ENCODE results near the gene WDR20.
"Not testable (repeated sequence)": the region's sequence is repeated elsewhere in the genome, so short reads cannot be mapped to it uniquely, and the experiment has no call there.

Gene WDR20

GRCh38 chr14:102171173-102172020, 31.7 kb downstream of the WDR20 start:
- no peak for DNase-seq (ENCODE audit: low read depth)

GRCh38 chr14:102172021-102172272, 32.2 kb downstream of the WDR20 start:
- not testable (repeated sequence) for DNase-seq (ENCODE audit: low read depth)

GRCh38 chr14:102172721-102173120, 33.0 kb downstream of the WDR20 start:
- not testable (repeated sequence) for DNase-seq (ENCODE audit: low read depth)

- DNase-seq (ENCODE audit: low read depth) = no peak
Observed at GRCh38 chr14:102177161-102177560, 37.5 kb downstream of the WDR20 start.

GRCh38 chr14:102178806-102179205, 39.1 kb downstream of the WDR20 start:
- no peak for DNase-seq (ENCODE audit: low read depth)

- no peak for DNase-seq (ENCODE audit: low read depth)
Observed at GRCh38 chr14:102180248-102180998, 40.7 kb downstream of the WDR20 start.

GRCh38 chr14:102181187-102181586, 41.5 kb downstream of the WDR20 start:
- no peak for DNase-seq (ENCODE audit: low read depth)

GRCh38 chr14:102182190-102182589, 42.5 kb downstream of the WDR20 start:
- peak; percentile 53 for DNase-seq (ENCODE audit: low read depth)

- DNase-seq (ENCODE audit: low read depth) = no peak
Observed at GRCh38 chr14:102182936-102183619, 43.4 kb downstream of the WDR20 start.

GRCh38 chr14:102183886-102184285, 44.2 kb downstream of the WDR20 start:
- DNase-seq (ENCODE audit: low read depth) = no peak

GRCh38 chr14:102184316-102185035, 44.8 kb downstream of the WDR20 start:
- DNase-seq (ENCODE audit: low read depth) = no peak

GRCh38 chr14:102185360-102185759, 45.7 kb downstream of the WDR20 start:
- DNase-seq (ENCODE audit: low read depth) = no peak

- peak; percentile 76 for DNase-seq (ENCODE audit: low read depth)
Observed at GRCh38 chr14:102187044-102187443, 47.3 kb downstream of the WDR20 start.

- no peak for DNase-seq (ENCODE audit: low read depth)
Observed at GRCh38 chr14:102187568-102188001, 47.9 kb downstream of the WDR20 start.

GRCh38 chr14:102188187-102188586, 48.5 kb downstream of the WDR20 start:
- no peak for DNase-seq (ENCODE audit: low read depth)

- no peak for DNase-seq (ENCODE audit: low read depth)
Observed at GRCh38 chr14:102189874-102190273, 50.2 kb downstream of the WDR20 start.

- no peak for DNase-seq (ENCODE audit: low read depth)
Observed at GRCh38 chr14:102192840-102193502, 53.3 kb downstream of the WDR20 start.

GRCh38 chr14:102194856-102195255, 55.2 kb downstream of the WDR20 start:
- DNase-seq (ENCODE audit: low read depth) = no peak

GRCh38 chr14:102195446-102195845, 55.7 kb downstream of the WDR20 start:
- no peak for DNase-seq (ENCODE audit: low read depth)

- no peak for DNase-seq (ENCODE audit: low read depth)
Observed at GRCh38 chr14:102196039-102196901, 56.6 kb downstream of the WDR20 start.

- no peak for DNase-seq (ENCODE audit: low read depth)
Observed at GRCh38 chr14:102196902-102197230, 57.2 kb downstream of the WDR20 start.
